Skeletal muscle satellite cell (primary cell): ENCODE data around the gene BRD3OS.
A peak's percentile ranks its signal among the peaks of the same experiment; 100 is the strongest.

Source experiments
- H3K27me3 ChIP-seq: 2 replicates; pipeline ENCODE4 v1.7.0; 2013; ENCODE audit warnings: low read length; ENCODE audit not compliant: control insufficient read depth, insufficient read depth
- H3K36me3 ChIP-seq: 2 replicates; pipeline ENCODE4 v1.7.0; 2013; ENCODE audit warnings: mild to moderate bottlenecking, control low read depth, low read length; ENCODE audit not compliant: insufficient read depth
- H3K4me1 ChIP-seq: 2 replicates; pipeline ENCODE4 v1.7.0; 2013; ENCODE audit warnings: low read length; ENCODE audit not compliant: control insufficient read depth, insufficient read depth
- H3K4me2 ChIP-seq: 2 replicates; pipeline ENCODE4 v1.7.0; 2013; ENCODE audit warnings: mild to moderate bottlenecking, low read length
- H3K4me3 ChIP-seq: 2 replicates; pipeline ENCODE4 v1.7.0; 2013; ENCODE audit warnings: low read length
- H3K9ac ChIP-seq: 2 replicates; pipeline ENCODE4 v1.7.0; 2013; ENCODE audit warnings: mild to moderate bottlenecking, low read depth, low read length, moderate library complexity
- H3K9me3 ChIP-seq: replicated peaks from 2 replicates; pipeline ENCODE4 v1.7.0; 2013; ENCODE audit warnings: mild to moderate bottlenecking, control low read depth, low read length

BRD3OS gene

DNA sequence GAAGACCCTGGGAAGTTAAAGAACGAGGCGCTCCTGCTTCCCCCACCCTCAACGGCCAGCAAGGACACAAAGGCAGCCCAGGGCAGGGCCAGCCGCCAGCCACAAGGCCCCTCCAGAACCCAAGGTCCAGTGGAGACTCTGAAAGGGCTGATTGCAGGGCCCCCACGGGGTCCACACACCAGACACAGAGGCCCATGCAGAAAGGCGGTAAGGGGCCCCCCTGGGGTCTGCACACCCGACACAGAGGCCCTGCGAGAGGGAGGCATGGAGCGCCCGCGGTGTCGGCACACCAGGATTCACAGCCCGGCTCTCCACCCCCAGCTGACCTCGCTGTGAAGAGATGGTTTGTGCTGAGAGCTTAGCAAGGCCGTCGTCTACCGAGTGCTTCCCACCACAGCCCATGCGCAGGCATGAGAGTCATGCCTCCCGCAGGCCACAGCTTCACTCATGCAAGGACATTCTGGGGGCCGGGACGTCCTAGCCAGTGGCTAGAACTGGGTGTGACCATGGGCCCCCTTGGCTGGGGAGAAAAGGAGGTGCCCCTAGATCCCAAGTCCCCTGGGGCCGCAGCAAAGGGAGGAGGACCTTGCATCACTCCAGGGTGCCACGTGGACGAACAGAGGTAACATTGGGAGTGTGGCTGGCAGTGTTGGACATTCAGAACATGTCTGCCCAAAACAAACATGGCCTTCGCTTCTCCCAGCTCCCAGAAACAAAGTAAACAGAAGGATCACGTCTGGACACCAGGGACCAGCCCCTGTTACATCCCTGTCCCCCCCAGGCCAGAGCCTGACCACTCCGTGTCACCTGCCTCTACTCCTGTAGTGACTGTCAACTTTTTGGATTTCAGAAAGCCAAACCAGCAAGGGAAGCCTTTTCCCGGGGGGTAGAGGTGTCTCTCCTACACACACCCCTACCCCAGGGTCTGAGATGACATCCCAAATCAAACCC, 32.7 kb downstream of the BRD3OS start:
- Histone ChIP-seq H3K4me1 (peaks cover 73% of the 10 kb centered on the region), H3K4me3 (peak overlapping the region; percentile 16), H3K9me3 (no peaks in the 10 kb centered on the region), H3K9ac (peak overlapping the region; percentile 39), H3K27me3 (no peaks in the 10 kb centered on the region), H3K4me2 (peak overlapping the region; percentile 80), H3K36me3 (peaks cover 4% of the 10 kb centered on the region)

DNA sequence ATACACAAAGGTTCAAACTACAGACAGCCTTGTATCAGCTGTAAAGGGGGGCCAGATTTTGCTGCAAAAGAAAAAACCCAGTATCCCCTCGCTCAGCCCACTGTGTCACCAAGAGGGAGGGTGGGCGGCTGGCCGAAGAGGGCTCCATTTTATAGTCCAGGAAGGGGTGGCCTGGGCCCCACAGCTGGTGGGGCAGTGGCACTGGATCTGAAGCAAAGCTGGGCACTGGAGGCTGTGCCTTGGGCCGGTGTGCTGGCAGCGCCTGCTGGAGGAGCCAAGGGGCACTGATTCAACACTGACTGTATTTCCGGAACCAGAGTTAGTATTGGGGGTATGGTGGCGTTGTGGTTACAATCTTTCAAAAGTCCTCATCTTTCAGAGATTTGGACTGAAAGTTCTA, 33.4 kb downstream of the BRD3OS start:
- Histone ChIP-seq H3K9me3 (no peaks in the 10 kb centered on the region), H3K27me3 (no peaks in the 10 kb centered on the region), H3K4me2 (peak overlapping the region; percentile 80), H3K9ac (peak overlapping the region; percentile 39), H3K4me1 (peaks cover 78% of the 10 kb centered on the region), H3K36me3 (peaks cover 5% of the 10 kb centered on the region), H3K4me3 (peak overlapping the region; percentile 44)

DNA sequence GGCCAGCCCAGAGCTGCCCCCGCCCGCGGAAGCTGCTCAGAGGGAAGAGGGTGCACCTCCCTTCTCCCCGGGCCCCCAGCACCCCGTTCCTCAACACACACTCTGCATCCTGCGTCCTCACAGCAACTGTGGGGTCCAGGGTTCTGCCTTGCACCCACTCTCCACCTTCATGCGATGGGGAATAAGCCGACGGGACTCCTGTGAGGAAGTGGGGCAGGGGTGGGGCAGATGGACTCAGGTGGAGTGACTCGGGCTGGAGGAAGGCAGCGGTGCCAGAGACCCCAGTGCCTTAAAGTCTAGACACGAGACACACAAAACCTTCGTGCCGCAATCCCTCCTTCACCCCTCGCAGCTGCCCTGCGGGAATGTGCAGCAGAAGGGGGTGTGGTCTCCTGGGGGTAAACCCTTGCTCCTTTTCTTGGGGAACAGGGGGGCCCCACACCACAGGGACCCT, 33.9 kb downstream of the BRD3OS start:
- H3K4me3 ChIP-seq, result peak overlapping the region; percentile 44
- peaks cover 78% of the 10 kb centered on the region for H3K4me1 ChIP-seq
- peak overlapping the region; percentile 80 for H3K4me2 ChIP-seq
- H3K27me3 ChIP-seq, result no peaks in the 10 kb centered on the region
- H3K36me3 ChIP-seq, result peaks cover 8% of the 10 kb centered on the region
- no peaks in the 10 kb centered on the region for H3K9me3 ChIP-seq
- H3K9ac ChIP-seq, result peak overlapping the region; percentile 39

DNA sequence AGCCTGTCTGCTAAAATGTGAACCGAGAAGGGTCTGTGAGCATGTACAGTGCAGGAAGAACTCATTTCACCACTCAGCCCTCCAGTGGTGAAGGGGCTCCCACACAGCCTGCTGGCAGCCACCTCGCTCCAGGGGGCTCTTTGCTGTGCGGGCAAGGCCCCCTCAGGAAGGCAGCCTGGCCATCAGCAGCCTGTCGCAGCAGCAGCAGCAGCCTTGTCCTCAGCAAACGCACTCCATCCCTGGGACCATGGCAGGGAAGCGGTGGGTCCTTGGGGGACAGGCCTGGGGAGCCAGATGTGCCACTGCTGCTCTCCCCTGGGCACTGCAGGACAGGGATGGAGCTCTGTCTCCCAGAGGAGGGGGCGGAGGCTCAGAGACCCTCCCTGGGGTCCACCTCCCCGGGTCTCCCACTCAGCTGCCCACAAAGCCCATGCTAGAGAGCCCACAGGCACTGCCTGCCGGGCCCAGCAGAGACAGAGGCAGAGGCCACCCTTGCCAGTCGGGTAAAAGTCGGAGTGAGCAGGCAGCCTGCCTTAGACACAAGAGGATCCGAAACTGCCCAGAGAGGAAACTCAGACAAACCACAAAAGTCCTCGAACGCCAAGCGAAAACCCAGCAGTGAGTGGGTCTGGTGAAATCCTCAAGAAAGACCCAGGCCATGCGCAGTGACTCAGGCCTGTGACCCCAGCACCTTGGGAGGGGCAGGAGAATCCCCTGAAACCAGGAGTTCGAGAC, 34.5 kb downstream of the BRD3OS start:
- H3K4me3 ChIP-seq, result no peak overlapping the region
- peaks cover 8% of the 10 kb centered on the region for H3K36me3 ChIP-seq

DNA sequence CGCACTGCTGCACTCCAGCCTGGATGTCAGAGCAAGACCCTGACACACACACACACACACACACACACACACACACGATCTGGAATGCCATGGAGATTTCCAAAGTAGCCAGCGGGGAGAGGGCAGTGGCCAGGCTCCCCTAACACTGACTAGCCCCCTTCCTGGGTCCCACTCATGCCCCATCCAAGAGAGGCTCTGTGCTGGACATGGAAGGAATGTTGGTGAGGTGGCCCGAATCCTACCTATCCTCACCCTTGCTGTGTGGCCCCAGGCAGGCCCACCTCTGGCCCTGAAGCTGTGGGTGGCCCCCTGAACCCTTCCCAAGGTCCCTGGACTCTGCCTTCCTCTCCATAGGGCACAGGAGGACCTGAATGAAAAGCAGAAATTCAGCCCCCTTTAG, 35.3 kb downstream of the BRD3OS start:
- peaks cover 8% of the 10 kb centered on the region for H3K36me3 ChIP-seq
- peaks cover 79% of the 10 kb centered on the region for H3K4me1 ChIP-seq
- H3K9ac ChIP-seq, result no peak overlapping the region
- H3K9me3 ChIP-seq, result no peaks in the 10 kb centered on the region
- H3K27me3 ChIP-seq, result no peaks in the 10 kb centered on the region
- no peak overlapping the region for H3K4me3 ChIP-seq
- peak overlapping the region; percentile 23 for H3K4me2 ChIP-seq

More for the DNA sequence above, 34.5 kb downstream of the BRD3OS start:
- no peaks in the 10 kb centered on the region for H3K27me3 ChIP-seq
- H3K9me3 ChIP-seq, result no peaks in the 10 kb centered on the region
- peak overlapping the region; percentile 80 for H3K4me2 ChIP-seq
- H3K9ac ChIP-seq, result no peak overlapping the region
- peaks cover 80% of the 10 kb centered on the region for H3K4me1 ChIP-seq

DNA sequence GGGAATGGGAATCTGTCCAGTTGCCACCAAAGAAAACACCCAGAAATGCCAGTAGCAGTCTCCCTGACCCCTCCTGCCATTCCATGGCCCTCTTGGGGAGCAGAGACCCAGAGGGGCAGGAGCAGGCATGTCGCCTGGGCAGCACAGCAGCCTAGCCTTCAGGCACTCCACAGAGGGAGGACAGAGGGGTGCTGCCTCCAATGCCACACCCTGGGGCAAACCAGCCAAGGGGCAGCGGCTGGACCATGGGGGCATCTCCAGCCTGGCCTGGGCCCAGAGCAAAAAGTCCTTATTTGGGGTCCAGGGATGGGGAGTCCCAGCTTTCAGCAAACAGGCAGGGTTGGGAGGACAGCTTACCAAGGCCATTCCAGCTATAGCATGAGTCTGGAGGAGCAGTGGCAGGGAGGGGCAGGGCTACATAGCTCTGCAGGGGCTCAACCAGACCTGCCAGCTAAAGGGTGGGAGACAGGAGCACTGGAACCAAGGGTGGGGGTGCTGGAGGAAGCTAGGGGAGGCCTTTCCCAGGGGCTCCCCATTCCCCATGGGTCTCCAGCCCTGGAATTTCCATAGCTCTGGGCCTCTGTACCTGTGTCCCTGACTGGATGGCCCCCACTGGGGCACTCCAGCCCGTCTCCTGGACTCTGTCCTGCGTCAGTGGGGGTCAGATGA, 35.9 kb downstream of the BRD3OS start:
- peaks cover 79% of the 10 kb centered on the region for H3K4me1 ChIP-seq
- H3K9ac ChIP-seq, result no peak overlapping the region
- no peak overlapping the region for H3K4me3 ChIP-seq
- no peaks in the 10 kb centered on the region for H3K9me3 ChIP-seq
- no peaks in the 10 kb centered on the region for H3K27me3 ChIP-seq
- H3K36me3 ChIP-seq, result peaks cover 8% of the 10 kb centered on the region
- H3K4me2 ChIP-seq, result no peak overlapping the region

DNA sequence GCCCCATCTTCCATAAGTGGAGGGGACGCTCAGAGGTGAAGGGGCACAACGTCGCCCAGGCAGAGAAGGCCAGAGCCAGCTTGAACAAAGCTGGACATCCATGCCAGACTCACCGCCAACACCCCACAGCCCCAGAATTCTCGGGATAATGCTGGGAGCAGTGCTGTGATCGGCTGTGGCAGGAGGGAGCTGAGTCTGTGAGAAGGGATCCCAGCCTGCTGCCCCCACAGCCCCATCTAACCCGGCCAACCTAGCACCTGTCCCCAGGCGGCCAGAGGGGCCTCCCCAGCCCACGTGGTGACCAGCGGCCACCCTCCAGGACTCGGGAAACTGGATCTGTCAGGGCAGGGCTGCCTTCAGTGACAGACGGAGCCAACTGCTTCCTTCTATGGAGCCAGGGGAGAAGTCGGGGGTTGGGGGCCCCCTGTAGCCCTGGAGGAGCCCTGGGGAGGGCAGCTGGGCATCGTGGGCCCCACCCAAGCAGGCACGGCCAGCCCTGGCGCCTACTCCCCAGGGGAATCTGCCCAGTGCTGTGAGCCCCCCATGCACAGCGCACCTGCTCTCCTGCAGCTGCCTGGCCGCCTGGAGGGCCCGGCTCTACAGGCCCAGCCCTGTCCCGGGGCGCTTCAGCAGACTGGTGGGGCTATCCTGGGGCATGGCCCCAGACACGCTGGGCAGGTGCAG, 36.5 kb downstream of the BRD3OS start:
- H3K9me3 ChIP-seq, result no peaks in the 10 kb centered on the region
- H3K4me3 ChIP-seq, result no peak overlapping the region
- no peaks in the 10 kb centered on the region for H3K27me3 ChIP-seq
- H3K36me3 ChIP-seq, result peaks cover 8% of the 10 kb centered on the region
- H3K4me1 ChIP-seq, result peaks cover 75% of the 10 kb centered on the region
- H3K4me2 ChIP-seq, result no peak overlapping the region
- H3K9ac ChIP-seq, result no peak overlapping the region

DNA sequence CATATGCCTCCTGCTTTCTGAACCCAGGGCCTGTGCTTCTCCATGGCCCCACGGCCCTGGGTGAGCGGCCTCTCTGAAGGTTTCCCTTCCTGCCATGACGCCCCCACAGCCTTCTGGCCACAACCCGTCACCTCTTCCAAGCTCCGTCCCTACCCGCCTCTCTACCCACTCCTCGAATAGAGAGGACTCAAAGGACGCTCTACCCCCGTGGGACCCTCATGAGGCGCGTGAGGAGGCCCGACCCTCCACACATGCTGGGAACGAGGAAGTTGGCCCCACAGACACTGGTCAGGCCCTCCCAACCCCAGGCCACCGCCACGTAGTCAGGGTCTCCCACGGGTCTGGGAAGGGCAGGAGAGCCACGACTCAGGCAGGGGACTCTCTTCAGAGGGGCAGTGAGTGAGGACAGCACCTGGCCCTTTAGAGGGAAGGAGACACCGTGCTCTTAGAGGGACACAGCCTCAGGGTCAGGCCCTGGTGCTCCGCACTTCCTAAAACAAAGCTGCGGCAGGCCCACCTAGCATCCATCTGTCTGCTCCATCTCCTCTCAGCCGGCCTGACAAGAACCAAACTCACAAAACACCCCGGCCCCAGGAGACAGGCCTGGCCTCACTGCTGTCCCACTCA, 37.3 kb downstream of the BRD3OS start:
- Histone ChIP-seq H3K4me2 (no peak overlapping the region), H3K9ac (no peak overlapping the region), H3K4me3 (no peak overlapping the region), H3K27me3 (no peaks in the 10 kb centered on the region), H3K4me1 (peaks cover 73% of the 10 kb centered on the region), H3K36me3 (peaks cover 8% of the 10 kb centered on the region), H3K9me3 (no peaks in the 10 kb centered on the region)

DNA sequence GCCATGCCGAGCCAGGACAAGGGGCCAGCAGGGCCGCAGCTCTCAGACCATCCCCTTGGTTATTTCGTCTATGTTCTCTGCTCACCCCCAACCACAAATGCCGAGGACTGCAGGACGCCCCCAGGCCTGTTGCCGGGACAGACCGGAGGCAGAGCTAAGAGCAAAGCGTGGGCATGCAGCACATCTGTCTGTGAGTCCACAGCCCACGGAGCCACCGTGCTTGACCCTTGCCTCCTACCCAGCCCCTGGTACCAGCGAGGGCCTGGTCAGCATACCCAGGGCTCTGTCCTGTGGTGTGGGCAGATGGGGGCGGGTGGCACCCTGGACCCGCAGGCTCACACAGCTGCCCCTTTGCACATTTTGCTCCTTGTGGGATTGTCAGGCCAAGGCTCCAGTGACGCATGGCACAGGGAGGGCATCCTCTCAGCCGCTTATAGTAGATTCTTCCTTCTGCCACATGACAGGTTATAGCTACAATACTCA, 37.8 kb downstream of the BRD3OS start:
- Histone ChIP-seq H3K27me3 (no peaks in the 10 kb centered on the region), H3K4me1 (peaks cover 69% of the 10 kb centered on the region), H3K9me3 (no peaks in the 10 kb centered on the region), H3K4me2 (no peak overlapping the region), H3K4me3 (no peak overlapping the region), H3K9ac (no peak overlapping the region), H3K36me3 (peaks cover 8% of the 10 kb centered on the region)

DNA sequence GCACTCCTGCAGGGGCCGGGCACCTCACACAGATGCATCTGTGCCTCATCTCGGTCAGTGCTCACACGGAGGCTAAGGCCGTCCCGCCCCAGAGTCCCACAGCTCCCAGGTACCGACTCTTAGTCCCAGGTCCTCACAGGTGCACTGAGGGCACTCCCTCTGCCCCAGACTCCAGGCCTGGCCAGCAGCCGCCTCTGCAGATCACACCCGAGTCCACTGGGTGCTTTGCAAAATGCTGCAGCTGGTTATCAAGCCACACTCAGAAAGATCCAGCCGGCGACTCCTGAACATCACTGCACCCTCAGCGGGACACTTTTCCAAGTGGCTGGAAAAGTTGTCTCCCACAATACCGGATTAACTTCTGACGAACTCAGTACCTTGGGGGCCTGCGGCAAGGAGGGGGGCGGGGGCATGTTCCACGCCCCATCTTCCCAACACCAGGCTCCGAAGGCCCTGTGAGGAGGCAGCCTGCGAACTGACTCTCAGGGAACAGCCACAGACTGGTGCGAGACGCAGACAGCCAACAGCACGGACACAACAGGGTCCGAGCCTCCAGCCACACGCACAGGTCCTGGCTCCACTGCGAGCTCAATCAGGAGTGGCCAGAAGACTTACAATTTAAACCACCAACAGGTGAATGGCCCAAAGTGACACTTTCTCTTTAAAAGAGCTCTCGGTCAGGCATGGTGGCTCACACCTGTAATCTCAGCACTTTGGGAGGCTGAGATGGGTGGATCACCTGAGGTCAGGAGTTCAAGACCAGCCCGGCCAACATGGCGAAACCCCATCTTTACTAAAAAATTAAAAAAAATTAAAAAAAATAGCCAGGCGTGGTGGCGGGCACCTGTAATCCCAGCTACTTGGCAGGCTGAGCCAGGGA, 38.5 kb downstream of the BRD3OS start:
- no peak overlapping the region for H3K9ac ChIP-seq
- no peak overlapping the region for H3K4me3 ChIP-seq
- H3K4me1 ChIP-seq, result peaks cover 63% of the 10 kb centered on the region

More for the DNA sequence above, 38.5 kb downstream of the BRD3OS start:
- H3K36me3 ChIP-seq, result peaks cover 8% of the 10 kb centered on the region
- no peak overlapping the region for H3K4me2 ChIP-seq
- no peaks in the 10 kb centered on the region for H3K9me3 ChIP-seq
- H3K27me3 ChIP-seq, result no peaks in the 10 kb centered on the region
